ENCODE data around the gene A3GALT2.

DNA sequence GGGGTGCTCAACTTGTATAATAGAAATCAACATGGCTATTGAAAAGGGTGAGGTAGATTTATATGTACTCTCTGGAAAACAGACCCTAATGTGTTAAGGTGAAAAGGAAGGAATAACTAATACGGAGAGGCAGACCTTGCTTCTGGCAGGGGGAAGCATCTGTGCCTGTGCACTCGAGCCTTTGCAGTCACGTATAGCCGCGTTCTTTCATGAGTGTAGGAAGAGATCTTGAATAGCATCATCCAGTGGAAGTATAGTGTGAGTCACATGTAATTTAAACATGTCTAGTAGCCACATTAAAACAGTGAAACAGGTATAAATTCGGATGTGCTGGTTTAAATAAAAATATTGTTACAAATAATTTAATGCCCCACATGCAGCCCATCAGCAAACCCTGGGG lies 3.0 kb downstream of the A3GALT2 start:
- no peak for TF ChIP-seq POLR2A (IDR thresholded peaks at IDR 0.05; ENCODE audit: low read length)
- TF ChIP-seq, protein P1, sequence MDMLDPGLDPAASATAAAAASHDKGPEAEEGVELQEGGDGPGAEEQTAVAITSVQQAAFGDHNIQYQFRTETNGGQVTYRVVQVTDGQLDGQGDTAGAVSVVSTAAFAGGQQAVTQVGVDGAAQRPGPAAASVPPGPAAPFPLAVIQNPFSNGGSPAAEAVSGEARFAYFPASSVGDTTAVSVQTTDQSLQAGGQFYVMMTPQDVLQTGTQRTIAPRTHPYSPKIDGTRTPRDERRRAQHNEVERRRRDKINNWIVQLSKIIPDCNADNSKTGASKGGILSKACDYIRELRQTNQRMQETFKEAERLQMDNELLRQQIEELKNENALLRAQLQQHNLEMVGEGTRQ (IDR thresholded peaks at IDR 0.05) = no peak
- TF ChIP-seq EP300 (IDR thresholded peaks at IDR 0.05) = no peak

Data from A549 (cell line).